PC-9 (cell line): ENCODE data around the gene CPNE4.

Experiments
- EZH2 ChIP-seq: fragments of 200-600 bp; sonication (generic); IDR thresholded peaks from 2 replicates; pipeline ENCODE4 v1.8.0; 2017; ENCODE audit warnings: antibody characterized with exemption, low read depth
- TF ChIP-seq, protein P1 (sequence below): fragments of 200-600 bp; sonication (generic); conservative IDR thresholded peaks from 2 replicates; pipeline ENCODE4 v1.6.1; 2017; ENCODE audit warnings: mixed run types, antibody characterized with exemption, mild to moderate bottlenecking, moderate library complexity

DNA sequence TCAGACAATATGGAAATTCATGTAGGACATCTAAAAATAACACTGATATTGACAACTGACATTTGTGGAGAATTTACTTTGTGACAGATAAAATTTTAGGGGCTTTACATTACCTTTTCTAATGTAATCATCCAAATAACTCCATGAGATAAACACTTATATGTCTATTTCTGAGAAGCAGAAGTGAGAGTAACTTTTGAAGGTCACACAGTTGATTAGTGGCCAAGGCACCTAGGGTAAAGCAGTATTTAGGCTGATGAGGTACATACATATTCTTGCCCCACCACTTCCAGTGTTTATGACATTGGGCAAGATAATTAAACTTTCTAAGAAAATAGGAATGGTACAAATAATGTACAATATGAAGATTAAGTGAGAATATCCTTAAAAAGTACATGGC, 248.4 kb downstream of the CPNE4 start:
- TF ChIP-seq, protein P1, sequence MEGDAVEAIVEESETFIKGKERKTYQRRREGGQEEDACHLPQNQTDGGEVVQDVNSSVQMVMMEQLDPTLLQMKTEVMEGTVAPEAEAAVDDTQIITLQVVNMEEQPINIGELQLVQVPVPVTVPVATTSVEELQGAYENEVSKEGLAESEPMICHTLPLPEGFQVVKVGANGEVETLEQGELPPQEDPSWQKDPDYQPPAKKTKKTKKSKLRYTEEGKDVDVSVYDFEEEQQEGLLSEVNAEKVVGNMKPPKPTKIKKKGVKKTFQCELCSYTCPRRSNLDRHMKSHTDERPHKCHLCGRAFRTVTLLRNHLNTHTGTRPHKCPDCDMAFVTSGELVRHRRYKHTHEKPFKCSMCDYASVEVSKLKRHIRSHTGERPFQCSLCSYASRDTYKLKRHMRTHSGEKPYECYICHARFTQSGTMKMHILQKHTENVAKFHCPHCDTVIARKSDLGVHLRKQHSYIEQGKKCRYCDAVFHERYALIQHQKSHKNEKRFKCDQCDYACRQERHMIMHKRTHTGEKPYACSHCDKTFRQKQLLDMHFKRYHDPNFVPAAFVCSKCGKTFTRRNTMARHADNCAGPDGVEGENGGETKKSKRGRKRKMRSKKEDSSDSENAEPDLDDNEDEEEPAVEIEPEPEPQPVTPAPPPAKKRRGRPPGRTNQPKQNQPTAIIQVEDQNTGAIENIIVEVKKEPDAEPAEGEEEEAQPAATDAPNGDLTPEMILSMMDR, result no peak
- no peak for TF ChIP-seq EZH2
